CD14-positive monocyte (primary cell): ENCODE measurements around the gene CLK2. TPM values are rescaled to one million over a fixed set of nuclear protein-coding genes. Genes with fewer than 3 reads are reported as not detected.

Source experiments
- DNase-seq, 3 donors: peaks; one replicate each; pipeline ENCODE4 v3.0.0-alpha.2; 2011 to 2022
- H2AFZ ChIP-seq: 2 replicates; pipeline ENCODE4 v1.6.0; 2012; ENCODE audit warnings: mild to moderate bottlenecking, low read depth, low read length, inconsistent platforms; ENCODE audit not compliant: insufficient read depth, poor library complexity, severe bottlenecking
- H3K27ac ChIP-seq, 2 donors: 1 replicate in 1 of 2; 2 replicates in 1 of 2; pipeline ENCODE4 v1.5.1; 2012 to 2013; ENCODE audit warnings: low read length in 2 of 2, control low read depth in 1 of 2, inconsistent platforms in 1 of 2, low read depth in 1 of 2, mild to moderate bottlenecking in 1 of 2
- H3K27me3 ChIP-seq, 2 donors: one replicate each; pipeline versions ENCODE4 v1.6.0 to v1.6.1; 2011 to 2013; ENCODE audit warnings: low read length in 2 of 2; ENCODE audit not compliant: control insufficient read depth in 2 of 2, insufficient read depth in 2 of 2
- H3K36me3 ChIP-seq, 2 donors: replicated peaks in 1 of 2; 1 replicate in 1 of 2; 2 replicates in 1 of 2; pipeline versions ENCODE4 v1.5.1 to v1.6.1; 2012 to 2013; ENCODE audit warnings: low read length in 2 of 2, control low read depth in 1 of 2, inconsistent platforms in 1 of 2, mild to moderate bottlenecking in 1 of 2; ENCODE audit not compliant: insufficient read depth in 2 of 2, control insufficient read depth in 1 of 2
- H3K4me1 ChIP-seq, 2 donors: 1 replicate in 1 of 2; 2 replicates in 1 of 2; pipeline versions ENCODE4 v1.5.1 to v1.6.1; 2012 to 2013; ENCODE audit warnings: low read length in 2 of 2, control low read depth in 1 of 2, inconsistent platforms in 1 of 2, mild to moderate bottlenecking in 1 of 2, moderate library complexity in 1 of 2; ENCODE audit not compliant: insufficient read depth in 2 of 2, control insufficient read depth in 1 of 2
- H3K4me2 ChIP-seq: replicated peaks from 2 replicates; pipeline ENCODE3; 2012; ENCODE audit warnings: low read length, moderate library complexity, mild to moderate bottlenecking; ENCODE audit not compliant: poor library complexity, severe bottlenecking; ENCODE audit errors: extremely low read depth
- H3K4me3 ChIP-seq, 3 experiments: fragments of 200-600 bp in 1 of 3; sonication (generic) in 1 of 3; replicated peaks in 1 of 3; 1 replicate in 2 of 3; 2 replicates in 1 of 3; pipeline ENCODE4 v1.5.1; 2011 to 2013; ENCODE audit warnings: low read length in 3 of 3, mild to moderate bottlenecking in 3 of 3, control low read depth in 2 of 3, low read depth in 2 of 3, inconsistent platforms in 1 of 3, moderate library complexity in 1 of 3
- H3K79me2 ChIP-seq: 2 replicates; pipeline ENCODE4 v1.6.0; 2012; ENCODE audit warnings: mild to moderate bottlenecking, control low read depth, inconsistent platforms, low read length, moderate library complexity; ENCODE audit not compliant: insufficient read depth
- H3K9ac ChIP-seq: 2 replicates; pipeline ENCODE4 v1.6.0; 2017; ENCODE audit warnings: low read length, mild to moderate bottlenecking; ENCODE audit not compliant: insufficient read depth, poor library complexity, severe bottlenecking
- H3K9me3 ChIP-seq, 2 donors: replicated peaks in 1 of 2; 1 replicate in 1 of 2; 2 replicates in 1 of 2; pipeline versions ENCODE4 v1.5.1 to v1.6.1; 2012 to 2013; ENCODE audit warnings: low read length in 2 of 2, control low read depth in 1 of 2; ENCODE audit not compliant: control insufficient read depth in 1 of 2, insufficient read depth in 1 of 2
- H4K20me1 ChIP-seq: 2 replicates; pipeline ENCODE4 v1.6.0; 2012; ENCODE audit warnings: mild to moderate bottlenecking, low read length, control low read depth, moderate library complexity; ENCODE audit not compliant: insufficient read depth
- H3K27ac Mint-ChIP-seq, 7 donors: one replicate each; pipeline ENCODE4 v1.8.0; 2020; ENCODE audit warnings: mild to moderate bottlenecking in 7 of 7, mixed read lengths in 7 of 7, moderate library complexity in 6 of 7, inconsistent platforms in 2 of 7
- H3K27me3 Mint-ChIP-seq, 3 donors: one replicate each; pipeline ENCODE4 v1.8.0; 2021 to 2022; ENCODE audit warnings: low read depth in 3 of 3, mild to moderate bottlenecking in 3 of 3, mixed read lengths in 3 of 3, moderate library complexity in 3 of 3, inconsistent platforms in 1 of 3
- H3K36me3 Mint-ChIP-seq, 2 donors: one replicate each; pipeline ENCODE4 v1.8.0; 2020; ENCODE audit warnings: mixed read lengths in 2 of 2, inconsistent platforms in 1 of 2, mild to moderate bottlenecking in 1 of 2
- H3K4me1 Mint-ChIP-seq: one replicate; pipeline ENCODE4 v1.8.0; 2020; ENCODE audit warnings: mild to moderate bottlenecking, mixed read lengths
- H3K4me3 Mint-ChIP-seq, 2 donors: one replicate each; pipeline ENCODE4 v1.8.0; 2020; ENCODE audit warnings: mild to moderate bottlenecking in 2 of 2, mixed read lengths in 2 of 2, moderate library complexity in 1 of 2
- H3K9me3 Mint-ChIP-seq, 7 donors: one replicate each; pipeline ENCODE4 v1.8.0; 2020 to 2022; ENCODE audit warnings: mixed read lengths in 7 of 7, mild to moderate bottlenecking in 6 of 7, moderate library complexity in 6 of 7, inconsistent platforms in 2 of 7
- WGBS: methylation state at CpG from one replicate; pipeline ENCODE4 v1.1.5; 2013; ENCODE audit warnings: missing lambda C conversion rate; ENCODE audit not compliant: insufficient coverage; 5-methylcytosine and 5-hydroxymethylcytosine counted together
- intact Hi-C, 2 donors: fragments of 100-400 bp; cut with micrococcal nuclease; formaldehyde crosslinking; loops; one replicate each; pipeline versions ENCODE4 v1.15.0 to v1.15.1; 2023
- polyA plus RNA-seq, 3 donors: library from polyadenylated mRNA; depleted of rRNA in 1 of 3; unstranded in 2 of 3; stranded (reverse) in 1 of 3; fragments of 300-500 nt in 2 of 3; fragments of >200 nt in 1 of 3; fragmentation: Illumina TruSeq in 2 of 3; gene quantifications; 1 replicate in 2 of 3; 2 replicates in 1 of 3; pipeline ENCODE4 v1.2.3, GENCODE V29; 2012 to 2021
- TF ChIP-seq, protein P1 (sequence below): fragments of 200-600 bp; IDR thresholded peaks from one replicate; pipeline ENCODE4 v1.8.0; 2022; ENCODE audit warnings: antibody characterized with exemption, mild to moderate bottlenecking

Gene CLK2
- polyA plus RNA-seq, 3 donors = 7.3 to 143 (median 9.6) TPM

DNA sequence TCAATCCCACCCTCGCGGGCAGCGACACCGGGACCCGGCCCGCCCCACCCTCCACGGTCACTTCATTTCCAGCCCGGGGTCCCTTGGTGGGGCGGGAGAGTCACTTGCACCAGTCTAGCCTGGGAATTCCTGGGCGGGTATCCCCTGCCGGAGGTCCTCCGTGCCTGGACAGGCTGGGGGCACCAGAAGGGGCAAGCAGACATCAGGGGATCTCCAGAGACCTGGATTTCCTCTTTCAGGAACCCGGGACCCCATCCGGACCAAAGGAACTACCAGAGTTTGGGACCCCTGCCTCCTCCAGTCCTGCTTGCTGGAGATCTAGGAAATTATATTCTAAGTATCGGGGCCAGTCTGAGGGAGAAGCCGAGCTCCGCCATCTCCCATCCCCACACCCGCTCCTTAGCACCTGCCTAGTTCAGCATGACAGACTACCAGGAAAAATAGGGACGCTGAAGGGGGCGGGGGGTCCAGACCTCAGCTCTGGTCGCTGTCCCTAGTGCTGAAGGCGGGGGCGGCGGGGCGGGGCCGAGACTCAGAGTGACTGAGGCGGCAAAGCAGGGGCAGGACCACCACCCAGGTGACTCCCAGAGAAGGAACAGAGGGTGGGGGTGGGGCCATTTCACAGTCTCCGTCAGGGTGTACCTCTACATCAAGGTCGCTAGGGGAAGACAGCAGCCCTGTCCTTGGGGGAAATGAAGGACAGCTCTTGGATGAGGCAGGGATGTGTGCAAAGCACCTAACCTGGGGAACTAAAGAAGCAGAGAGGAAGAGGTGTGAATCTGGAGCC, 4.8 kb upstream of the CLK2 start:
- peaks cover 22 to 28% of the 10 kb centered on the region in 2 donors for H3K4me1 ChIP-seq

More for the DNA sequence above, 4.8 kb upstream of the CLK2 start:
- H3K9me3 ChIP-seq = no peaks in the 10 kb centered on the region
- no peak overlapping the region for H3K27ac ChIP-seq
- H3K4me3 ChIP-seq = peak overlapping the region; percentile 33 to 82 (median 63)
- no peaks in the 10 kb centered on the region for H3K36me3 ChIP-seq
- no peaks in the 10 kb centered on the region for H4K20me1 ChIP-seq
- peaks cover 0 to 20% of the 10 kb centered on the region in 2 donors for H3K27me3 ChIP-seq
- H2AFZ ChIP-seq = peak overlapping the region; percentile 95
- peak overlapping the region; percentile 99 for H3K4me2 ChIP-seq
- peaks cover under 1% of the 10 kb centered on the region for H3K79me2 ChIP-seq
- TF ChIP-seq, protein P1, sequence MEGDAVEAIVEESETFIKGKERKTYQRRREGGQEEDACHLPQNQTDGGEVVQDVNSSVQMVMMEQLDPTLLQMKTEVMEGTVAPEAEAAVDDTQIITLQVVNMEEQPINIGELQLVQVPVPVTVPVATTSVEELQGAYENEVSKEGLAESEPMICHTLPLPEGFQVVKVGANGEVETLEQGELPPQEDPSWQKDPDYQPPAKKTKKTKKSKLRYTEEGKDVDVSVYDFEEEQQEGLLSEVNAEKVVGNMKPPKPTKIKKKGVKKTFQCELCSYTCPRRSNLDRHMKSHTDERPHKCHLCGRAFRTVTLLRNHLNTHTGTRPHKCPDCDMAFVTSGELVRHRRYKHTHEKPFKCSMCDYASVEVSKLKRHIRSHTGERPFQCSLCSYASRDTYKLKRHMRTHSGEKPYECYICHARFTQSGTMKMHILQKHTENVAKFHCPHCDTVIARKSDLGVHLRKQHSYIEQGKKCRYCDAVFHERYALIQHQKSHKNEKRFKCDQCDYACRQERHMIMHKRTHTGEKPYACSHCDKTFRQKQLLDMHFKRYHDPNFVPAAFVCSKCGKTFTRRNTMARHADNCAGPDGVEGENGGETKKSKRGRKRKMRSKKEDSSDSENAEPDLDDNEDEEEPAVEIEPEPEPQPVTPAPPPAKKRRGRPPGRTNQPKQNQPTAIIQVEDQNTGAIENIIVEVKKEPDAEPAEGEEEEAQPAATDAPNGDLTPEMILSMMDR = peak; percentile 21
- 1% methylated on average over 16 of the region's 29 CpGs for WGBS
- peak overlapping the region; percentile 56 for H3K9ac ChIP-seq
- intact Hi-C loops = loop anchor here (2.0 to 5.0 kb wide), 3 partner anchors 15 to 45 kb away; partner anchors contain the start of genes RUSC1 (in 1 of the 2) and SCAMP3 (in 1 of the 2)
- no peaks in the 10 kb centered on the region for H3K36me3 Mint-ChIP-seq
- H3K27me3 Mint-ChIP-seq = peaks cover 12 to 19% (median 14%) of the 10 kb centered on the region in 3 donors
- no peaks in the 10 kb centered on the region for H3K9me3 Mint-ChIP-seq
- H3K4me3 Mint-ChIP-seq = peak overlapping the region; percentile 75 to 87
- DNase-seq = peak in 1 of 3 donors; percentile 48
- H3K4me1 Mint-ChIP-seq = peaks cover 29% of the 10 kb centered on the region
- H3K27ac Mint-ChIP-seq = peak overlapping the region in 1 of 7 donors; percentile 43
